NCI-H510A treated with DMSO at 0.1 percent for 48 hours (cell line): ENCODE measurements around the gene WDR45B.
"Not testable (repeated sequence)": the region's sequence is repeated elsewhere in the genome, so short reads cannot be mapped to it uniquely, and the experiment has no call there.

Source experiments
- DNase-seq: peaks from one replicate; lab custom pipeline; 2025; lab: John Stamatoyannopoulos, UW

The WDR45B gene

DNA sequence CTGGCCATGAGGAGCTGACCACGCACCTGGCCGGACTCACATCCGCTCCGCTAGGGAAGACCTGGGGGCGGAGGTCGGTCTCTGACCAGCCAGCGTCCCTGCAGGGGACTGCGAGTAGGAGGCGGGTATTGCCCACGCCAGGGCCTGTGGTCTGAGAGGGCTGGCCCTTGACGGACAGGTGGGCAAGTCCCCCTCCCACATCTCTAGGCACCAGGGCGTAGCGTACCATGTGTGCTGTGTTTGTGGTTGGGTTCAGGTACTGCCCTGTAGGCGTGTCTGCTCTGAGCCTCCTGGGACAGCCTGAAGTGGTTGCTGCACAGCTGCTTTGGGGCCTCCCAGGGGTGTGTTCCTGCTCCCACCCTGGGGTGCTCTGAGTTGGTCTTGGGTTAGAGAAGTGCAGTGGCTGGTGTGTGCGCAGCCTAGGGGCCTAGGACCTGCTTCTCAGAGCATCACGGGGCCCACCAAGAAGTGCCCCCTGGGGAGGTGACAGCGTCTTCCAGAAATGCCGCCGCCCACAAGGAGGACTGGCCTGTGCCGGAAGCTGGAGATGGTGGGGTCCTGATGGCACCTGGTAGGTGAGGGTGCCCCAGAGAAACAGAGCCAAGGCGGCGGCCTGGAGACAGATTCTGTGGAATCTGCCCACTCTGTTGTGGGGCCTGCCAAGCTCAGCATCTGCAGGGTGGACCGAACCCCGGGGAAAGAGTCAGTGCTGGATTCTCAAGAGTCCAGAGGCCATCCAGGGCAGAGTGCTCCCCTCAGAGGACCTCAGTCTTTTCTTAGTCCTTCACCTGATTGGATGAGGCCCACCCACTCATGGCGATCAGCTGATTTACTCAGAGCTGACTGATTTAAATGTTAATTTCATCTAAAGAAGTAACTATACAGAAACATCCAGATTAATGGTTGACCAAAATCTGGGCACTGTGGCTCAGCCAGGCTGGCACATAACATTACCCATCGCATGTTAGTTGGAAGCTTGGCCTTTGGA lies 48.3 kb downstream of the WDR45B start:
- DNase-seq: no peak

GRCh38 chr17:82598256-82599119 lies 49.8 kb downstream of the WDR45B start:
- DNase-seq: no peak

DNA sequence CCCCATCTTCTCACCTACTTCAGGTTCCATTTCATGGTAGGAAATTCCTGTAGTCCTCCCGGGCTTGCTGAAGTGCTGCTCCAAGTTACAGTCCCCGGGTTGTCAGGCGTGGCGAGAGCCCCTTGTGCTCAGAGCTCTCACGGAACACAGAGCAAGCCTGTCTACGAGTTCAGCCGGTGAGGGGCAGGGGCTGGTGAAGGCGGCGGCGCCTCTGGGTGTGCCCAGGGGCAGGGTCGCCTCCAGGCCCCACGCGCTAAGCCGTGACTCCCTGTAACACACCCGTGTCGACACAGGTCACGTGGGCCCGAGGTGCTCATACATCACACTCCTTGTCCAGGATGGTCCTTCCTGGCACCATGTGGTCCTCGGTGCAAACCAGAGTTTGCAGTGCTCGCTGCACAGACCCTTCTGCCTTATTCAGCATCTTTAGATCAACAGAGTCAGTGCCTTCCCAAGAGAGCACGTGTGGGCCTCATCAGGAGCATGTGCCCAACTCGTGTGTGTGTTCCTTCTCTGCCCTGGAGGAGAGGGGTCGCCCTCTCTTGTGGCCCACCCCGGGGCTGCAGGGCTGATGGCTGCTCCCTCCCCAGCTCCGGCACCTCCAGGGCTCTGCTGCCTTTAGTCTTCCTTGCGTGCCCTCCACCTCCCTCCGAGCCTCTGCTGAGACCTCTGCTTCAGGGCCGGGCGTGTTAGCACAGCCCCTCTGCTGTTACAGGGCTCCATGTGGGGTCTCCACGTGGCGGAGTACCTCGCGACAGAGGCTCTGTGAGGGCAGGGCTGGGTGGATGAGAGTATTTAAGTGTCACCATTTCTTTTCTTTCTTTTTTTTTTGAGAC lies 51.2 kb downstream of the WDR45B start:
- DNase-seq: no peak

- DNase-seq: no peak
Observed at GRCh38 chr17:82596296-82596695, 51.9 kb downstream of the WDR45B start.

GRCh38 chr17:82595893-82596292 lies 52.4 kb downstream of the WDR45B start:
- no peak for DNase-seq

DNA sequence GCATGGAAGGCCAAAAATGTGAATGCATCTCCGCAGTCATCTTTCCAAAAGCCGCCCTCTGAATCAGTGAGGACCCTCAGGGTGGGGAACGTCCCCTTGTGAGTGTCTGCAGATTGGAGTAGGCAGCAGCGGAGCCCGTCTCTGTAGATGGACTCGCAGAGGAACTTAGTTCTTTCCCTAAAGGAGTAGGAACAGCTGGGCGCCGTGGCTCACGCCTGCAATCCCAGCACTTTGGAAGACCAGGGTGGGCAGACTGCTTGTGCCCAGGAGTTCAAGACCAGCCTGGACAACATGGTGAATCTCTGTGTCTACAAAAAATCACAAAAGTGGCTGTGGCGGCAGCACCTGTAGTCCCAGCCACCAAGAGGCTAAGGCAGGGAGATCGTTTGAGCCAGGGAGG lies 53.7 kb downstream of the WDR45B start:
- DNase-seq: no peak

DNA sequence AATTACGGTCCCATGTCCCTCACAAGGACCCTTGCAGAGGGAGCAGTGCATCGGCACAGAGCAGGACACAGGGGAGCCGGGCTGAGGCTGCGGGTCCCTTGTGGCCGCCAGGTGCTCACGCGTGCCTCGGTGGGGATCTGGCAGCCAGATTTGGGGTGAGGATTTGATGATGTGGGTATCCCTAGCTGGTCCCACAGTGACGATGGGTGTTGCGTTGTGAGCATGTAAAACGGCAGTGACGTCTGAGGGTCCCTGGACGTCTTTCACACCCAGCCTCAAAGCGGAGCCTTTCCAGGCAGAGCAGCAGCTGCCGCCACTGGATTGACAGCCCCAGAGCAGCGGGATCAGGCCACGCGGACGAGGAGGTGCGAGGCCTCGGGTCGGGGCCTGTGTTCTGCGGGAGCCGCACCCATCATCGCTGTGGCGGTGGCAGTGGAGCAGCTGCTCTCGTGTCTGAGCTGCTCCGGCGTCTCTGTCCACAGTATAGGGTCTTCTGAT lies 54.6 kb downstream of the WDR45B start:
- no peak for DNase-seq

- DNase-seq: peak; percentile 83
Observed at GRCh38 chr17:82592767-82593589, 55.3 kb downstream of the WDR45B start.

- DNase-seq: no peak
Observed at GRCh38 chr17:82592289-82592766, 55.9 kb downstream of the WDR45B start.

DNA sequence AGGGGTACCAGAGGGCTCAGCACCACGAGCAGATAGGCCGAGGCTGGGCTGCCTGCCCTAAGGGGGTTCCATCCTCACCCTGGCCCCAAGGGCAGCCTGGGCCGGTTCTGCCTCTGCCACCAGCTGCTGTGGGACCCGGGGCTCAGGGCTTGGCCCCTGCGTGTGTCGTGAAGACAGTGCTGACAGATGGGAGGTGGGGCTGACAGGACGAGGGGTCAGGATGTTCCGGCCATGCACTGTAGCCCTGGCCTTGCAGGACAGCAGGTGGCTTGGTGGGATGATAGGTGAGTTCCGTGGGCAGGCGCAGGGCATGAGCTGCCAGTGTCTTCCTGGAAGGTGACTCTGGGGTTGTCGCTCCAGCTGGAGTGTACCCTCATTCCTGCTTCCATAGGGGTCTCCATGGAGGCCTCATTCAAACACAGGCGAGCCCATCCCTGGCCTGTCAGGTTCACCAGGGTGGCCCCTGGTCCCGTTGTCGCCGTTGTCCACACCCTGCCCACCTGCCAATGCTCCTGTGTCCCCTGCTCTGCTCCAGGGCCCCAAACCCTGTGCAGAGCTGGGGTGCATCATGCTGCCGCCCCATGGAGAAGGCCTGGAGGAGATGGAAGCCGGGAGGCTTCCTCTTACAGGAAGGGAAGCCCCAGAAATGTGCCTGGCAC lies 57.2 kb downstream of the WDR45B start:
- DNase-seq: no peak

- DNase-seq: no peak
Observed at GRCh38 chr17:82590216-82590615, 58.0 kb downstream of the WDR45B start.

DNA sequence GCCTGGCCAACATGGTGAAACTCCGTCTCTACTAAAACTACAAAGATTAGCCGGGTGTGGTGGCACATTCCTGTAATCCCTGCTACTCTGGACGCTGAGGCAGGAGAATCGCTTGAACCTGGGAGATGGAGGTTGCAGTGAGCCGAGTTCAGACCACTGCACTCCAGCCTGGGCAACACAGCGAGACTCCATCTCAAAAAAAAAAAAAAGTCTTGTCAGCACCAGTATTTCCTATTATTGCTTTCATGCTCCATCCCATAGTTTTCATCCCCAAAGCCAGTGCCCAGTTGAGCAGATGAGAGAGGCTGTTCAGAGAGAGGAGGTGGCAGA lies 58.4 kb downstream of the WDR45B start:
- no peak for DNase-seq

DNA sequence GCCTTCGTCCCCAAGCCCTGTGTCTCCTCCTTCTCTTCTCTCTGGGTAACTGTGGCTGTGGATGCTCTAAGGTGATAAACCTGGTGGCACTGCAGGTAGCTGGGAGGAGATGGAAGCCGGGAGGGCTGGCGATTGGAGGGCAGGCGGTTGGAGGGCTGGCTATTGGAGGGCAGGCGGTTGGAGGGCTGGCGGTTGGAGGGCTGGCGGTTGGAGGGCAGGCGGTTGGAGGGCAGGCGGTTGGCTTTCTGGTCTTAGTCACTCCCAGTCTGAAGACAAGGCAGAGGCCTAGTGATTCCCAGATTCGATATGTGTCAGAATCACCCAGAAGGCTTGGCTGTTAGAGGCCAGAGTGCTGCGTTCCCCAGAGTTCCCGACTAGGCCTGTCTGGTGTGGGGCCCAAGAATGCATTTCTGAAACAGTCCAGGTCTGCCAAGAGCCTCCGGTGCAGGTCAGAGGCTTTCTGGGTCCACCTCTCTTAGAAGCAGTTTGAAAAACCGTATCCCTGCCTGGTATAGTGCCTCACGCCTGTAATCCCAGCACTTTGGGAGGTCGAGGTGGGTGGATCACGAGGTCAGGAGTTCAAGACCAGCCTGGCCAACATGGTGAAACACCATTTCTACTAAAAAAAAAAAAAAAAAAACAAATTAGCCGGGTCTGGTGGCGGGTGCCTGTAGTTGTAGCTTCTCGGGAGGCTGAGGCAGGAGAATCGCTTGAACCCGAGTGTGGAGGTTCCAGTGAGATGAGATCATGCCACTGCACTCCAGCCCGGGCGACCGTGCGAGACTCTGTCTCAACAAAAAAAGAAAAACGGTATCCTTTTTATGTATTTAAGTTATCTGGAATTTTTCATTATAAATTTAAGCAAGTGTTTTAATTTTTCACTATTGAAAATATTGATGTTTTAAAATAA lies 59.7 kb downstream of the WDR45B start:
- DNase-seq: no peak

- DNase-seq: no peak
Observed at GRCh38 chr17:82587234-82588086, 60.8 kb downstream of the WDR45B start.

DNA sequence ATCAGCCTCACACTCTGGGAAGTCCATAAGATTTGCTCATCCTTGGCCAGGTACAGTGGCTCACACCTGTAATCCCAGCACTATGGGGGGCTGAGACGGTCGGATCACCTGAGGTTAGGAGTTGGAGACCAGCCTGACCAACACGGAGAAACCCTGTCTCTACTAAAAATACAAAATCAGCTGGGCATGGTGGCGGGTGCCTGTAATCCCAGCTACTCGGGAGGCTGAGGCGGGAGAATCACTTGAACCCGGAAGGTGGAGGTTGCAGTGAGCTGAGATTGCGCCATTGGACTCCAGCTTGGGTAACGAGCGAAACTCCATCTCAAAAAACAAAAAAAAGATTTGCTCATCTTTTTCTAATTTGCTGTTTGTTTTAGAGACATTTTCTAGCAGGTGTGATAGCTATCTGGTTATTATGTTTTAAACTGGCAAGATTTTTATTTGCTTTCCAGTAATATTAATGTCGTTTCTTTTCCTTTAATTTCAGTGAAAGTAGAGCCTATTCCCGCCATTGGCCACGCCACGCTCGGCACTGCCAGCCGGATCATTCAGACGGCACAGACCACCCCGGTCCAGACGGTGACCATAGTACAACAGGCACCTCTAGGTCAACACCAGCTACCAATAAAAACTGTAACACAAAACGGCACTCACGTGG lies 61.5 kb downstream of the WDR45B start:
- DNase-seq: no peak

GRCh38 chr17:82585935-82586575 lies 62.2 kb downstream of the WDR45B start:
- DNase-seq: not testable (repeated sequence)

- DNase-seq: no peak
Observed at GRCh38 chr17:82583720-82584234, 64.5 kb downstream of the WDR45B start.
